Stimulated activated CD4-positive, alpha-beta T cell treated with anti-CD3 and anti-CD28 coated beads, TNF-alpha, amount 100 ng/mL, for 4 hours (primary cell): ENCODE results near the gene ASIP.

Experiments
- DNase-seq, 3 experiments: peaks; one replicate each; pipeline ENCODE4 v3.0.0-alpha.2; 2020; ENCODE audit warnings: low read depth in 3 of 3

ASIP gene

GRCh38 chr20:34311118-34312023 lies 70.1 kb downstream of the ASIP start:
- DNase-seq = no peak

DNA sequence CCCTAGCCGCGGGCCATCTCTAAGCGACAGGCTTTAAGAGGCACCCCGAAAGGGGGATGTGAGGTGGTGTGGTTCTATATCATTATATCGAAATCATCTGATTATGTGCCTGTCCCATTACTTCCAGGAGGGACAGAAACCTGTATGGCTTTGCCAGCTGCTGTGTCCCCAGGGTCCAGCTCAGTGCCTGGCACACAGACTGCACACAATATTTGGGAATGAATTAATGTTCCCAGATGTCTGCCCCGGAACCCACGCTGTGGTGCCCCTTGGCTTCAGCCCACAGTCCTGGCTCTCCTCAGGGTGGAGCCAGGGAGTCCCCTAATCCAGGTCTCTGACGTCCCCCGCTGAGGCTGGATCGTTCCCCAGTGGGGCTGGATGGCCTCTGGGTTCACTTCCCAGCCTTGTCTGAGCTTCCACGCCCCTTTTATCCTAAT lies 70.8 kb downstream of the ASIP start:
- DNase-seq = no peak

DNA sequence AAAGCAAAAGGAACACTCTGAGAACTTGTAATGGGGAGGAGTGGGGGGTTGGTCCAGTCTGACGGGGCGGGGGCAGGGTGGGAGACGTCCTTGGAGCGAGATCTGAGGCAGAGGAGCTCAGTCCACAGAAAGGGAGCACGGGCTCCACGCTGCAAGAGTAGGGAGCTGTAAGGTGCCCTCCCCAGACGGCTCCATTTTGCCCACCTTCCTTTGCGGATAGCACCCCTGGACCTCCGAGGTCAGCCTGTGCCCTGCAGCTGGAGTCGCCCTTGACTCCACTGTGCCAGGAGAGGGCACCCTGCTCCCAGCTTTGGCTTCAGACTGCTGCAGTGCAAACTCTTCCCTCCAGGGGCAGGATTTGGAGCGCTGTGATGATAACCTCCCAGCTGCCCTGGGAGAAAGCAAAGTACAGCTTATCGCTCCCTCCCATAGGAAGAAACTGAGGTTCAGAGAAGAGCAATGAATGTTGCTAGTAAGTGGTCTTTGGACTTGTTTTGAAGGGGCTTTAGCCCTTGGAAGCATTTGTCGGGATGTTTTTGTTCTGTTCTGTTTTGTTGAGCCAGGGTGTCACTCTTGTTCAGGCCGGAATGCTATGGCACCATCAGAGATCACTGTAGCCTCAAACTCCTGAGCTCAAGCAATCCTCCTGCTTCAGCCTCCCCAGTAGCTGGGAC lies 71.5 kb downstream of the ASIP start:
- DNase-seq = peak; percentile 67 to 75 (median 74)

DNA sequence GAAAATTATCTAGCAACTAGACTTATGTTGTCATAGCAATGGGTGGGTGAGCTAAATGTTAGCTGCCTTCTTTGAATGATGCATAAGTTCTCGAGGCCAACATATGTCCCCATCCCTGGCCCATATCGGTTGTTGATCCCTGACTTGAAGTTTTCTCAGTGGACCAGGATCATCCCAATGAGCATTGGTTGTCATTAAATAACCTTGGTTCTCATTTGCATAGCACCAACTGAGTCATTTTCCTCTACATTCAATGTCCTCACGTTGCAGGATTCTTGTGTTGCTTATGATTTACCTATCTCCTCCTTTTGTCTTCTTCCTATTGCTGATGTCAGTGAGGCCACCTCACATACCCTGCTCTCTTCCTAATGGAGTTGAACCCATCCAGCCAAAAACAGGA lies 74.0 kb downstream of the ASIP start:
- no peak for DNase-seq

GRCh38 chr20:34316196-34316814 lies 75.1 kb downstream of the ASIP start:
- no peak for DNase-seq
